ENCODE measurements around the gene GARIN5B. TPM values are rescaled to one million over a fixed set of nuclear protein-coding genes. Genes with fewer than 3 reads are reported as not detected.
A peak's percentile ranks its signal among the peaks of the same experiment; 100 is the strongest.

The GARIN5B gene
- total RNA-seq, 2 experiments from 2014 or later, result not detected

GRCh38 chr19:55368106-55368505 is 5.0 kb upstream of the GARIN5B start:
- CTCF ChIA-PET, result no interaction called here
- ATAC-seq, result no peak
- peaks cover 33% of the 10 kb centered on the region for H3K27me3 Mint-ChIP-seq
- no peaks in the 10 kb centered on the region for H3K9me3 Mint-ChIP-seq (ENCODE audit: low read depth)
- intact Hi-C loops (cut with DNase I, micrococcal nuclease), result no loop called here
- no peak for DNase-seq
- H3K27ac Mint-ChIP-seq, result no peak overlapping the region
- H3K4me1 Mint-ChIP-seq, result peaks cover 5% of the 10 kb centered on the region
- POLR2A ChIA-PET, result interaction anchor here (0.8 kb wide), 1 partner anchor 15 kb away, joined by 3 read pairs; no protein-coding TSS in a partner anchor
- H3K36me3 Mint-ChIP-seq (ENCODE audit: low read depth), result no peaks in the 10 kb centered on the region
- no peak overlapping the region for H3K4me3 Mint-ChIP-seq

- Mint-ChIP-seq H3K4me3 (no peak overlapping the region), H3K9me3 (ENCODE audit: low read depth) (no peaks in the 10 kb centered on the region), H3K36me3 (ENCODE audit: low read depth) (no peaks in the 10 kb centered on the region), H3K4me1 (peaks cover 5% of the 10 kb centered on the region), H3K27ac (no peak overlapping the region), H3K27me3 (peaks cover 28% of the 10 kb centered on the region)
- CTCF ChIA-PET, result interaction anchor here (0.6 kb wide), 1 partner anchor 38 kb away, joined by 3 read pairs; no protein-coding TSS in a partner anchor
- POLR2A ChIA-PET, result no interaction called here
- ATAC-seq, result no peak
- no peak for DNase-seq
- intact Hi-C loops (cut with DNase I, micrococcal nuclease), result no loop called here
Observed at GRCh38 chr19:55366790-55367189, 3.7 kb upstream of the GARIN5B start.

- intact Hi-C loops (cut with DNase I, micrococcal nuclease), result no loop called here
- peaks cover 22% of the 10 kb centered on the region for H3K27me3 Mint-ChIP-seq
- H3K27ac Mint-ChIP-seq, result no peak overlapping the region
- no peaks in the 10 kb centered on the region for H3K36me3 Mint-ChIP-seq (ENCODE audit: low read depth)
- no peaks in the 10 kb centered on the region for H3K9me3 Mint-ChIP-seq (ENCODE audit: low read depth)
- ChIA-PET CTCF (no interaction called here), POLR2A (no interaction called here)
- H3K4me3 Mint-ChIP-seq, result no peak overlapping the region
- DNase-seq (no peak), ATAC-seq (no peak)
- H3K4me1 Mint-ChIP-seq, result peaks cover 5% of the 10 kb centered on the region
Observed at GRCh38 chr19:55365964-55366363, 2.9 kb upstream of the GARIN5B start.

- Mint-ChIP-seq H3K4me1 (peaks cover 3% of the 10 kb centered on the region), H3K27me3 (peaks cover 15% of the 10 kb centered on the region), H3K27ac (no peak overlapping the region), H3K9me3 (ENCODE audit: low read depth) (no peaks in the 10 kb centered on the region), H3K4me3 (no peak overlapping the region), H3K36me3 (ENCODE audit: low read depth) (no peaks in the 10 kb centered on the region)
- POLR2A ChIA-PET, result no interaction called here
- CTCF ChIA-PET, result no interaction called here
- no peak for ATAC-seq
- intact Hi-C loops (cut with DNase I, micrococcal nuclease), result no loop called here
- DNase-seq, result no peak
Observed at GRCh38 chr19:55365245-55365644, 2.2 kb upstream of the GARIN5B start.

GRCh38 chr19:55362174-55362989 is 678 bp downstream of the GARIN5B start:
- ATAC-seq (no peak), DNase-seq (no peak)
- ChIA-PET CTCF (interaction anchor here (0.6 kb wide), 1 partner anchor 367 kb away, joined by 4 read pairs; no protein-coding TSS in a partner anchor), POLR2A (no interaction called here)
- Mint-ChIP-seq H3K27ac (no peak overlapping the region), H3K4me3 (no peak overlapping the region), H3K36me3 (ENCODE audit: low read depth) (no peaks in the 10 kb centered on the region), H3K27me3 (peaks cover 5% of the 10 kb centered on the region), H3K4me1 (no peaks in the 10 kb centered on the region), H3K9me3 (ENCODE audit: low read depth) (no peaks in the 10 kb centered on the region)
- intact Hi-C loops (cut with DNase I, micrococcal nuclease), result no loop called here

GRCh38 chr19:55360902-55361301 is 2.2 kb downstream of the GARIN5B start:
- ATAC-seq (no peak), DNase-seq (no peak)
- no peaks in the 10 kb centered on the region for H3K4me1 Mint-ChIP-seq
- H3K27ac Mint-ChIP-seq, result no peak overlapping the region
- H3K9me3 Mint-ChIP-seq (ENCODE audit: low read depth), result no peaks in the 10 kb centered on the region
- H3K27me3 Mint-ChIP-seq, result peaks cover 9% of the 10 kb centered on the region
- intact Hi-C loops (cut with DNase I, micrococcal nuclease), result no loop called here
- CTCF ChIA-PET, result interaction anchor here (0.9 to 1.0 kb wide), 2 partner anchors 12 to 23 kb away, joined by 3 read pairs; no protein-coding TSS in a partner anchor
- no peak overlapping the region for H3K4me3 Mint-ChIP-seq
- no peaks in the 10 kb centered on the region for H3K36me3 Mint-ChIP-seq (ENCODE audit: low read depth)
- POLR2A ChIA-PET, result no interaction called here

GRCh38 chr19:55358943-55359908 is 3.8 kb downstream of the GARIN5B start:
- H3K4me3 Mint-ChIP-seq, result no peak overlapping the region
- H3K9me3 Mint-ChIP-seq (ENCODE audit: low read depth), result no peaks in the 10 kb centered on the region
- no peak for ATAC-seq
- intact Hi-C loops (cut with DNase I, micrococcal nuclease), result no loop called here
- no peak for DNase-seq
- POLR2A ChIA-PET, result no interaction called here
- H3K27ac Mint-ChIP-seq, result no peak overlapping the region
- no peaks in the 10 kb centered on the region for H3K4me1 Mint-ChIP-seq
- no peaks in the 10 kb centered on the region for H3K36me3 Mint-ChIP-seq (ENCODE audit: low read depth)
- H3K27me3 Mint-ChIP-seq, result peaks cover 14% of the 10 kb centered on the region
- CTCF ChIA-PET, result no interaction called here

GRCh38 chr19:55358493-55358892 is 4.6 kb downstream of the GARIN5B start:
- H3K4me3 Mint-ChIP-seq, result no peak overlapping the region
- intact Hi-C loops (cut with DNase I, micrococcal nuclease), result no loop called here
- H3K27ac Mint-ChIP-seq, result no peak overlapping the region
- peaks cover 4% of the 10 kb centered on the region for H3K4me1 Mint-ChIP-seq
- no peaks in the 10 kb centered on the region for H3K36me3 Mint-ChIP-seq (ENCODE audit: low read depth)
- no peak for ATAC-seq
- no peaks in the 10 kb centered on the region for H3K9me3 Mint-ChIP-seq (ENCODE audit: low read depth)
- no peak for DNase-seq
- peaks cover 17% of the 10 kb centered on the region for H3K27me3 Mint-ChIP-seq
- ChIA-PET CTCF (no interaction called here), POLR2A (no interaction called here)

- Mint-ChIP-seq H3K4me3 (no peak overlapping the region), H3K36me3 (ENCODE audit: low read depth) (no peaks in the 10 kb centered on the region), H3K9me3 (ENCODE audit: low read depth) (no peaks in the 10 kb centered on the region), H3K4me1 (peaks cover 13% of the 10 kb centered on the region), H3K27ac (no peak overlapping the region), H3K27me3 (peaks cover 42% of the 10 kb centered on the region)
- ATAC-seq (no peak), DNase-seq (no peak)
- ChIA-PET CTCF (interaction anchor here (0.7 kb wide), 1 partner anchor 39 kb away, joined by 4 read pairs; no protein-coding TSS in a partner anchor), POLR2A (no interaction called here)
- intact Hi-C loops (cut with DNase I, micrococcal nuclease), result no loop called here
Observed at GRCh38 chr19:55355213-55355821, 7.7 kb downstream of the GARIN5B start.

- no peak for DNase-seq
- no peaks in the 10 kb centered on the region for H3K9me3 Mint-ChIP-seq (ENCODE audit: low read depth)
- no peak for ATAC-seq
- intact Hi-C loops (cut with DNase I, micrococcal nuclease), result loop anchor here in 1 of 2 experiments (1.0 to 5.0 kb wide), 2 partner anchors 15 to 88 kb away; partner anchors contain the start of genes KMT5C and SHISA7
- H3K27ac Mint-ChIP-seq, result no peak within 1 kb of the TSS
- peak within 1 kb of the TSS; percentile 63 for H3K4me3 Mint-ChIP-seq
- H3K36me3 Mint-ChIP-seq (ENCODE audit: low read depth), result no peaks in the 10 kb centered on the region
- ChIA-PET POLR2A (no interaction called here), CTCF (no interaction called here)
- H3K27me3 Mint-ChIP-seq, result peaks cover 42% of the 10 kb centered on the region
- H3K4me1 Mint-ChIP-seq, result peaks cover 13% of the 10 kb centered on the region
Observed at GRCh38 chr19:55354698-55355212, 8.3 kb downstream of the GARIN5B start, which contains the start of gene COX6B2. Gene COX6B2 (minus strand): TSS chr19:55354719. CDS start chr19:55354521, 198 bp downstream.

Measured in activated CD4-positive, alpha-beta T cell treated with anti-CD3 and anti-CD28 coated beads for 36 hours (primary cell).